Mucosa of rectum (tissue), 2 donors: ENCODE measurements around the gene ATL2.
"Not testable (repeated sequence)": the region's sequence is repeated elsewhere in the genome, so short reads cannot be mapped to it uniquely, and the experiment has no call there.

ENCODE experiments used
- H3K27ac ChIP-seq, 2 donors: one replicate each; pipeline ENCODE4 v1.7.0; 2013; ENCODE audit warnings: inconsistent platforms in 2 of 2, low read depth in 2 of 2, low read length in 2 of 2
- H3K27me3 ChIP-seq, 2 donors: one replicate each; pipeline ENCODE4 v1.7.0; 2013; ENCODE audit warnings: low read length in 2 of 2; ENCODE audit not compliant: control insufficient read depth in 2 of 2, insufficient read depth in 2 of 2
- H3K36me3 ChIP-seq, 2 donors: one replicate each; pipeline ENCODE4 v1.7.0; 2013; ENCODE audit warnings: low read length in 2 of 2; ENCODE audit not compliant: control insufficient read depth in 2 of 2, insufficient read depth in 2 of 2
- H3K4me1 ChIP-seq, 2 donors: one replicate each; pipeline ENCODE4 v1.7.0; 2013; ENCODE audit warnings: low read length in 2 of 2, mild to moderate bottlenecking in 1 of 2; ENCODE audit not compliant: control insufficient read depth in 2 of 2, insufficient read depth in 2 of 2
- H3K4me3 ChIP-seq, 2 donors: one replicate each; pipeline ENCODE4 v1.7.0; 2013; ENCODE audit warnings: low read length in 2 of 2
- H3K9ac ChIP-seq, 2 donors: one replicate each; pipeline ENCODE4 v1.7.0; 2013; ENCODE audit warnings: low read length in 2 of 2, low read depth in 1 of 2, mild to moderate bottlenecking in 1 of 2
- H3K9me3 ChIP-seq, 2 donors: one replicate each; pipeline ENCODE4 v1.7.0; 2013; ENCODE audit warnings: low read length in 2 of 2; ENCODE audit not compliant: control insufficient read depth in 2 of 2
- donor health status: healthy.
- donor health status: Normal muscosa, but diverticular disease.

Gene ATL2

GRCh38 chr2:38266382-38267061, 110.6 kb downstream of the ATL2 start:
- no peak overlapping the region for H3K9ac ChIP-seq

GRCh38 chr2:38265461-38265860, 111.6 kb downstream of the ATL2 start:
- H3K27ac ChIP-seq, result no peak overlapping the region
- H3K36me3 ChIP-seq, result no peaks in the 10 kb centered on the region
- H3K4me3 ChIP-seq, result no peak overlapping the region
- H3K9me3 ChIP-seq, result no peaks in the 10 kb centered on the region
- no peak overlapping the region for H3K9ac ChIP-seq
- H3K27me3 ChIP-seq, result no peaks in the 10 kb centered on the region
- no peaks in the 10 kb centered on the region for H3K4me1 ChIP-seq

More at GRCh38 chr2:38266382-38267061, 110.6 kb downstream of the ATL2 start:
- Histone ChIP-seq H3K27ac (no peak overlapping the region), H3K27me3 (no peaks in the 10 kb centered on the region), H3K4me1 (no peaks in the 10 kb centered on the region), H3K36me3 (no peaks in the 10 kb centered on the region), H3K4me3 (no peak overlapping the region), H3K9me3 (no peaks in the 10 kb centered on the region)

GRCh38 chr2:38264396-38265221, 112.5 kb downstream of the ATL2 start:
- Histone ChIP-seq H3K4me1 (no peaks in the 10 kb centered on the region), H3K27ac (no peak overlapping the region), H3K9ac (no peak overlapping the region), H3K9me3 (no peaks in the 10 kb centered on the region), H3K36me3 (no peaks in the 10 kb centered on the region), H3K4me3 (no peak overlapping the region), H3K27me3 (no peaks in the 10 kb centered on the region)

- Histone ChIP-seq H3K9me3 (no peaks in the 10 kb centered on the region), H3K27ac (no peak overlapping the region), H3K4me3 (no peak overlapping the region), H3K36me3 (no peaks in the 10 kb centered on the region), H3K4me1 (no peaks in the 10 kb centered on the region), H3K9ac (no peak overlapping the region), H3K27me3 (no peaks in the 10 kb centered on the region)
Observed at GRCh38 chr2:38263293-38263692, 113.8 kb downstream of the ATL2 start.

GRCh38 chr2:38262069-38262871, 114.8 kb downstream of the ATL2 start:
- Histone ChIP-seq H3K27ac (no peak overlapping the region), H3K4me1 (no peaks in the 10 kb centered on the region), H3K9ac (no peak overlapping the region), H3K27me3 (no peaks in the 10 kb centered on the region), H3K36me3 (no peaks in the 10 kb centered on the region), H3K4me3 (no peak overlapping the region), H3K9me3 (no peaks in the 10 kb centered on the region)

- no peak overlapping the region for H3K9ac ChIP-seq
- H3K9me3 ChIP-seq, result no peaks in the 10 kb centered on the region
- H3K36me3 ChIP-seq, result no peaks in the 10 kb centered on the region
- no peak overlapping the region for H3K4me3 ChIP-seq
- H3K4me1 ChIP-seq, result no peaks in the 10 kb centered on the region
- no peaks in the 10 kb centered on the region for H3K27me3 ChIP-seq
- no peak overlapping the region for H3K27ac ChIP-seq
Observed at GRCh38 chr2:38261569-38262068, 115.5 kb downstream of the ATL2 start.

GRCh38 chr2:38260972-38261371, 116.1 kb downstream of the ATL2 start:
- Histone ChIP-seq H3K36me3 (no peaks in the 10 kb centered on the region), H3K9ac (no peak overlapping the region), H3K4me3 (no peak overlapping the region), H3K27ac (no peak overlapping the region), H3K27me3 (no peaks in the 10 kb centered on the region), H3K4me1 (no peaks in the 10 kb centered on the region), H3K9me3 (no peaks in the 10 kb centered on the region)

GRCh38 chr2:38260469-38260868, 116.6 kb downstream of the ATL2 start:
- H3K4me3 ChIP-seq, result no peak overlapping the region
- no peaks in the 10 kb centered on the region for H3K27me3 ChIP-seq
- no peaks in the 10 kb centered on the region for H3K9me3 ChIP-seq
- H3K4me1 ChIP-seq, result no peaks in the 10 kb centered on the region
- H3K36me3 ChIP-seq, result no peaks in the 10 kb centered on the region
- H3K9ac ChIP-seq, result no peak overlapping the region
- H3K27ac ChIP-seq, result no peak overlapping the region

GRCh38 chr2:38259311-38259710, 117.8 kb downstream of the ATL2 start:
- H3K9me3 ChIP-seq, result no peaks in the 10 kb centered on the region
- H3K27me3 ChIP-seq, result no peaks in the 10 kb centered on the region
- H3K9ac ChIP-seq, result no peak overlapping the region
- H3K27ac ChIP-seq, result no peak overlapping the region
- no peak overlapping the region for H3K4me3 ChIP-seq
- no peaks in the 10 kb centered on the region for H3K36me3 ChIP-seq
- H3K4me1 ChIP-seq, result no peaks in the 10 kb centered on the region

- H3K4me1 ChIP-seq, H3K27ac ChIP-seq, H3K27me3 ChIP-seq, H3K4me3 ChIP-seq, H3K9me3 ChIP-seq, H3K9ac ChIP-seq, H3K36me3 ChIP-seq: not testable (repeated sequence)
Observed at GRCh38 chr2:38257680-38258079, 119.4 kb downstream of the ATL2 start.
